ENCODE data around the gene NPR2.

NPR2 gene

GRCh38 chr9:35808433-35808832 lies 17.0 kb downstream of the NPR2 start:
- DNase-seq (ENCODE audit: low read depth in 2 of 2): no peak
- no peak overlapping the region for H3K4me3 ChIP-seq (replicated peaks in 1 of 2; ENCODE audit: low read depth in 2 of 2, low read length in 2 of 2)
- no peak for TF ChIP-seq CTCF (IDR thresholded peaks at IDR 0.05; ENCODE audit: low read depth, low read length)

GRCh38 chr9:35810122-35810521 lies 18.7 kb downstream of the NPR2 start:
- H3K4me3 ChIP-seq (replicated peaks in 1 of 2; ENCODE audit: low read depth in 2 of 2, low read length in 2 of 2): no peak overlapping the region
- no peak for DNase-seq (ENCODE audit: low read depth in 2 of 2)
- no peak for TF ChIP-seq CTCF (IDR thresholded peaks at IDR 0.05; ENCODE audit: low read depth, low read length)

- no peak for TF ChIP-seq CTCF (IDR thresholded peaks at IDR 0.05; ENCODE audit: low read depth, low read length)
- DNase-seq (ENCODE audit: low read depth in 2 of 2): peak; percentile 44 to 49
- H3K4me3 ChIP-seq (replicated peaks in 1 of 2; ENCODE audit: low read depth in 2 of 2, low read length in 2 of 2): peak overlapping the region; percentile 56 to 59
Observed at GRCh38 chr9:35811381-35812024, 20.1 kb downstream of the NPR2 start.

GRCh38 chr9:35812025-35812602 lies 20.7 kb downstream of the NPR2 start, which contains the start of gene SPAG8:
Gene SPAG8, minus strand, starts transcription at chr9:35812262. Its CDS starts 115 bp downstream, at chr9:35812147.
- no peak for TF ChIP-seq CTCF (IDR thresholded peaks at IDR 0.05; ENCODE audit: low read depth, low read length)
- peak; percentile 98 for DNase-seq (ENCODE audit: low read depth in 2 of 2)
- H3K4me3 ChIP-seq (replicated peaks in 1 of 2; ENCODE audit: low read depth in 2 of 2, low read length in 2 of 2): peak within 1 kb of the TSS; percentile 56 to 59

- TF ChIP-seq CTCF (IDR thresholded peaks at IDR 0.05; ENCODE audit: low read depth, low read length): peak; percentile 35
- peak; percentile 28 to 54 for DNase-seq (ENCODE audit: low read depth in 2 of 2)
- no peak overlapping the region for H3K4me3 ChIP-seq (replicated peaks in 1 of 2; ENCODE audit: low read depth in 2 of 2, low read length in 2 of 2)
Observed at GRCh38 chr9:35813434-35814105, 22.2 kb downstream of the NPR2 start.

- H3K4me3 ChIP-seq (replicated peaks in 1 of 2; ENCODE audit: low read depth in 2 of 2, low read length in 2 of 2): peak overlapping the region; percentile 83 to 87
- DNase-seq (ENCODE audit: low read depth in 2 of 2): peak; percentile 62 to 75
- peak; percentile 43 for TF ChIP-seq CTCF (IDR thresholded peaks at IDR 0.05; ENCODE audit: low read depth, low read length)
Observed at GRCh38 chr9:35814106-35814840, 22.9 kb downstream of the NPR2 start.

All from cardiac fibroblast (primary cell).